HepG2 (cell line): ENCODE measurements around the gene LPO. TPM values are rescaled to one million over a fixed set of nuclear protein-coding genes. Genes with fewer than 3 reads are reported as not detected.

ENCODE experiments used
- CHCHD3 ChIP-seq: sonication (generic); formaldehyde crosslinking; IDR thresholded peaks from 2 replicates; pipeline ENCODE4 v1.8.0; 2022; ENCODE audit warnings: mild to moderate bottlenecking, missing genetic modification reagents, moderate library complexity
- ELF4 ChIP-seq: sonication (generic); formaldehyde crosslinking; IDR thresholded peaks from 2 replicates; pipeline ENCODE4 v1.5.0; 2020; ENCODE audit warnings: missing genetic modification reagents, mild to moderate bottlenecking, moderate library complexity, borderline replicate concordance
- GATAD1 ChIP-seq: IDR thresholded peaks from 2 replicates; pipeline ENCODE4 v1.6.1; 2016; ENCODE audit warnings: missing genetic modification reagents, missing compliant biosample characterization
- IRX3 ChIP-seq: sonication (generic); formaldehyde crosslinking; IDR thresholded peaks from 2 replicates; pipeline ENCODE4 v1.8.1; 2023; ENCODE audit warnings: mild to moderate bottlenecking, low read depth, missing genetic modification reagents, borderline replicate concordance
- KDM5A ChIP-seq: fragments of 200-600 bp; sonication (generic); IDR thresholded peaks from 2 replicates; pipeline ENCODE4 v1.7.0; 2018; ENCODE audit warnings: antibody characterized with exemption, mild to moderate bottlenecking, low read length, borderline replicate concordance
- MAFG ChIP-seq: sonication (generic); formaldehyde crosslinking; IDR thresholded peaks from 2 replicates; pipeline ENCODE4 v1.5.1; 2020; ENCODE audit warnings: mild to moderate bottlenecking, missing genetic modification reagents
- MATR3 ChIP-seq: sonication (generic); formaldehyde crosslinking; IDR thresholded peaks from 2 replicates; pipeline ENCODE4 v1.4.0; 2020; ENCODE audit warnings: missing genetic modification reagents
- MLLT10 ChIP-seq: sonication (generic); formaldehyde crosslinking; IDR thresholded peaks from 2 replicates; pipeline ENCODE4 v1.4.0; 2020; ENCODE audit warnings: missing genetic modification reagents
- TMF1 ChIP-seq: sonication (generic); formaldehyde crosslinking; IDR thresholded peaks from 2 replicates; pipeline ENCODE4 v1.8.1; 2022; ENCODE audit warnings: low read depth, missing genetic modification reagents
- U2AF1 ChIP-seq: fragments of 200-400 bp; formaldehyde crosslinking; optimal IDR thresholded peaks from 2 replicates; pipeline ENCODE3; 2017; ENCODE audit warnings: mild to moderate bottlenecking, low read depth, low read length
- ZFP41 ChIP-seq: sonication (generic); formaldehyde crosslinking; IDR thresholded peaks from 2 replicates; pipeline ENCODE4 v1.4.0; 2020; ENCODE audit warnings: mild to moderate bottlenecking, missing genetic modification reagents, borderline replicate concordance
- ZFYVE20 ChIP-seq: sonication (generic); formaldehyde crosslinking; IDR thresholded peaks from 2 replicates; pipeline ENCODE4 v1.8.0; 2023; ENCODE audit warnings: low read depth, mild to moderate bottlenecking, moderate library complexity, missing genetic modification reagents, borderline replicate concordance
- ZNF180 ChIP-seq: sonication (generic); formaldehyde crosslinking; IDR thresholded peaks from 2 replicates; pipeline ENCODE4 v1.4.0; 2020; ENCODE audit warnings: low read depth, missing genetic modification reagents, borderline replicate concordance
- ZNF296 ChIP-seq: sonication (generic); formaldehyde crosslinking; conservative IDR thresholded peaks from 2 replicates; pipeline ENCODE4 v1.5.0; 2020; ENCODE audit warnings: mild to moderate bottlenecking, missing genetic modification reagents
- polyA plus RNA-seq, 8 experiments: library from polyadenylated mRNA; depleted of rRNA in 3 of 8; stranded (reverse) in 7 of 8; unstranded in 1 of 8; fragments of >200 nt; fragmentation: Illumina TruSeq in 4 of 8; extraction: Trizol in 4 of 8; gene quantifications; 2 replicates each; pipeline versions ENCODE4 v1.2.1 to v1.2.3, GENCODE V29; 2011 to 2016; ENCODE audit warnings: low read depth in 4 of 8, missing spikeins in 1 of 8, mixed read lengths in 1 of 8; ENCODE audit not compliant: insufficient read depth in 1 of 8
- total RNA-seq, 5 experiments: library from RNA; depleted of rRNA; stranded (reverse); fragments of >200 nt; fragmentation: Illumina TruSeq; extraction: Trizol; gene quantifications; 2 replicates each; pipeline ENCODE4 v1.2.3, GENCODE V29; 2016; ENCODE audit warnings: low read depth in 1 of 5
- TF ChIP-seq, protein P1 (sequence below): sonication (generic); formaldehyde crosslinking; IDR thresholded peaks from 2 replicates; pipeline ENCODE4 v1.4.0; 2020; ENCODE audit warnings: missing genetic modification reagents, borderline replicate concordance
- TF ChIP-seq, protein P2 (sequence below): sonication (generic); formaldehyde crosslinking; IDR thresholded peaks from 2 replicates; pipeline ENCODE4 v1.8.0; 2022; ENCODE audit warnings: mild to moderate bottlenecking, missing genetic modification reagents; ENCODE audit not compliant: insufficient replicate concordance
- TF ChIP-seq, protein P3 (sequence below): sonication (generic); formaldehyde crosslinking; IDR thresholded peaks from 2 replicates; pipeline ENCODE4 v1.4.0; 2020; ENCODE audit warnings: low read depth, mild to moderate bottlenecking, missing genetic modification reagents
- TF ChIP-seq, protein P4 (sequence below): sonication (generic); formaldehyde crosslinking; IDR thresholded peaks from 2 replicates; pipeline ENCODE4; 2020; ENCODE audit warnings: missing genetic modification reagents, mild to moderate bottlenecking, borderline replicate concordance

LPO gene
- total and polyA plus RNA-seq, 2 of the 13 experiments (the other 11 are each of a cell fraction or from before 2014, with no cell fraction given), result not detected

DNA sequence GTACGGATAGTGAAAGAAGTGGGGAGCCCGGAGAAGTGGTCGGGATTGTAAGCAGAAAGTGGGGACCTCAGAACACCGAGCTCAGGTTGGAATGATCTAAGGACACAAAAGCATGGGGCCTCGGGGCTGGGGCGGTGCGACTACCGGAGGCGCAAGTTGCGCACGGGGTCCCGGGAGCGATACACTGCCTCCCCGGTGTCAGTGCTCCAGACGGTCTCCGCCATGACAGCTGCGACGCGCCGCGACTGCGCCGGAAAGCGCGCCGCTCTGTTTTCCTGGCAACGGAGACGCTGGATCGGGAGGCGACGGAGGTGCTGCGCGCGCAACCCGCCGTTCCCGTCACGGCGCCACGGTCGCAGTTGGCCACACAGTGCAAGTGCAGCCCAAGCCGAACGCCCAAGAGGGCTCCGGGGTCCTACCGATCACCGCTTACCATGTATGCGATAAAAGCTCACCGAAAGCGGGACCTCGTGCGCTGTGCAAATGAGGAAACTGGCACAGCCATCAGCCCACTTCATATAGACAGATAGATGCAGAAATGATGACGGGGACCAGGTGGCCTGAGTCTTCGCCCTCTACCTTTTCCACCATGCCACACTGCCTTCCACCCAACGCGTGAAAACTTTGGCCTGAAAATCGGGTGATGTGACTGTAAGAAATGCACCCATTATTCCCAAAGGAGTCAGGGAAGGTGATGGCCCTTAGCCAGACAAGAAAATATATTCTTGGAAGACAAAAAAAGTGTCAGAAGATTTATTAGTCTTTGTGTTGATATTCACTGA, 19.2 kb upstream of the LPO start, which contains the start of gene MKS1 (continued):
- TF ChIP-seq ELF4 (CRISPR knock-in tag), result no peak
- TF ChIP-seq GATAD1 (CRISPR knock-in tag), result peak; percentile 99
- TF ChIP-seq MLLT10 (CRISPR knock-in tag), result no peak
- peak; percentile 75 for TF ChIP-seq KDM5A
- TF ChIP-seq, protein P1, sequence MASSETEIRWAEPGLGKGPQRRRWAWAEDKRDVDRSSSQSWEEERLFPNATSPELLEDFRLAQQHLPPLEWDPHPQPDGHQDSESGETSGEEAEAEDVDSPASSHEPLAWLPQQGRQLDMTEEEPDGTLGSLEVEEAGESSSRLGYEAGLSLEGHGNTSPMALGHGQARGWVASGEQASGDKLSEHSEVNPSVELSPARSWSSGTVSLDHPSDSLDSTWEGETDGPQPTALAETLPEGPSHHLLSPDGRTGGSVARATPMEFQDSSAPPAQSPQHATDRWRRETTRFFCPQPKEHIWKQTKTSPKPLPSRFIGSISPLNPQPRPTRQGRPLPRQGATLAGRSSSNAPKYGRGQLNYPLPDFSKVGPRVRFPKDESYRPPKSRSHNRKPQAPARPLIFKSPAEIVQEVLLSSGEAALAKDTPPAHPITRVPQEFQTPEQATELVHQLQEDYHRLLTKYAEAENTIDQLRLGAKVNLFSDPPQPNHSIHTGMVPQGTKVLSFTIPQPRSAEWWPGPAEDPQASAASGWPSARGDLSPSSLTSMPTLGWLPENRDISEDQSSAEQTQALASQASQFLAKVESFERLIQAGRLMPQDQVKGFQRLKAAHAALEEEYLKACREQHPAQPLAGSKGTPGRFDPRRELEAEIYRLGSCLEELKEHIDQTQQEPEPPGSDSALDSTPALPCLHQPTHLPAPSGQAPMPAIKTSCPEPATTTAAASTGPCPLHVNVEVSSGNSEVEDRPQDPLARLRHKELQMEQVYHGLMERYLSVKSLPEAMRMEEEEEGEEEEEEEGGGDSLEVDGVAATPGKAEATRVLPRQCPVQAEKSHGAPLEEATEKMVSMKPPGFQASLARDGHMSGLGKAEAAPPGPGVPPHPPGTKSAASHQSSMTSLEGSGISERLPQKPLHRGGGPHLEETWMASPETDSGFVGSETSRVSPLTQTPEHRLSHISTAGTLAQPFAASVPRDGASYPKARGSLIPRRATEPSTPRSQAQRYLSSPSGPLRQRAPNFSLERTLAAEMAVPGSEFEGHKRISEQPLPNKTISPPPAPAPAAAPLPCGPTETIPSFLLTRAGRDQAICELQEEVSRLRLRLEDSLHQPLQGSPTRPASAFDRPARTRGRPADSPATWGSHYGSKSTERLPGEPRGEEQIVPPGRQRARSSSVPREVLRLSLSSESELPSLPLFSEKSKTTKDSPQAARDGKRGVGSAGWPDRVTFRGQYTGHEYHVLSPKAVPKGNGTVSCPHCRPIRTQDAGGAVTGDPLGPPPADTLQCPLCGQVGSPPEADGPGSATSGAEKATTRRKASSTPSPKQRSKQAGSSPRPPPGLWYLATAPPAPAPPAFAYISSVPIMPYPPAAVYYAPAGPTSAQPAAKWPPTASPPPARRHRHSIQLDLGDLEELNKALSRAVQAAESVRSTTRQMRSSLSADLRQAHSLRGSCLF (CRISPR knock-in tag), result no peak; the same call in 1 of the 2 replicates
- no peak for TF ChIP-seq ZNF296 (CRISPR knock-in tag)
- peak; percentile 56; the same call in 1 of the 2 replicates for TF ChIP-seq TMF1 (CRISPR knock-in tag)
- no peak for TF ChIP-seq U2AF1
- 0 out of 2 replicates have a peak, but pooled peaks have one; percentile 39 for TF ChIP-seq IRX3 (CRISPR knock-in tag)
- no peak for TF ChIP-seq ZNF180 (CRISPR knock-in tag)
- TF ChIP-seq, protein P2, sequence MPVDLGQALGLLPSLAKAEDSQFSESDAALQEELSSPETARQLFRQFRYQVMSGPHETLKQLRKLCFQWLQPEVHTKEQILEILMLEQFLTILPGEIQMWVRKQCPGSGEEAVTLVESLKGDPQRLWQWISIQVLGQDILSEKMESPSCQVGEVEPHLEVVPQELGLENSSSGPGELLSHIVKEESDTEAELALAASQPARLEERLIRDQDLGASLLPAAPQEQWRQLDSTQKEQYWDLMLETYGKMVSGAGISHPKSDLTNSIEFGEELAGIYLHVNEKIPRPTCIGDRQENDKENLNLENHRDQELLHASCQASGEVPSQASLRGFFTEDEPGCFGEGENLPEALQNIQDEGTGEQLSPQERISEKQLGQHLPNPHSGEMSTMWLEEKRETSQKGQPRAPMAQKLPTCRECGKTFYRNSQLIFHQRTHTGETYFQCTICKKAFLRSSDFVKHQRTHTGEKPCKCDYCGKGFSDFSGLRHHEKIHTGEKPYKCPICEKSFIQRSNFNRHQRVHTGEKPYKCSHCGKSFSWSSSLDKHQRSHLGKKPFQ, result no peak
- TF ChIP-seq MAFG (CRISPR knock-in tag), result no peak
- TF ChIP-seq ZFYVE20 (CRISPR knock-in tag), result no peak
- TF ChIP-seq ZFP41 (CRISPR knock-in tag), result 0 out of 2 replicates have a peak, but pooled peaks have one; percentile 19
- TF ChIP-seq, protein P3, sequence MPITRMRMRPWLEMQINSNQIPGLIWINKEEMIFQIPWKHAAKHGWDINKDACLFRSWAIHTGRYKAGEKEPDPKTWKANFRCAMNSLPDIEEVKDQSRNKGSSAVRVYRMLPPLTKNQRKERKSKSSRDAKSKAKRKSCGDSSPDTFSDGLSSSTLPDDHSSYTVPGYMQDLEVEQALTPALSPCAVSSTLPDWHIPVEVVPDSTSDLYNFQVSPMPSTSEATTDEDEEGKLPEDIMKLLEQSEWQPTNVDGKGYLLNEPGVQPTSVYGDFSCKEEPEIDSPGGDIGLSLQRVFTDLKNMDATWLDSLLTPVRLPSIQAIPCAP (CRISPR knock-in tag), result no peak
- TF ChIP-seq, protein P4, sequence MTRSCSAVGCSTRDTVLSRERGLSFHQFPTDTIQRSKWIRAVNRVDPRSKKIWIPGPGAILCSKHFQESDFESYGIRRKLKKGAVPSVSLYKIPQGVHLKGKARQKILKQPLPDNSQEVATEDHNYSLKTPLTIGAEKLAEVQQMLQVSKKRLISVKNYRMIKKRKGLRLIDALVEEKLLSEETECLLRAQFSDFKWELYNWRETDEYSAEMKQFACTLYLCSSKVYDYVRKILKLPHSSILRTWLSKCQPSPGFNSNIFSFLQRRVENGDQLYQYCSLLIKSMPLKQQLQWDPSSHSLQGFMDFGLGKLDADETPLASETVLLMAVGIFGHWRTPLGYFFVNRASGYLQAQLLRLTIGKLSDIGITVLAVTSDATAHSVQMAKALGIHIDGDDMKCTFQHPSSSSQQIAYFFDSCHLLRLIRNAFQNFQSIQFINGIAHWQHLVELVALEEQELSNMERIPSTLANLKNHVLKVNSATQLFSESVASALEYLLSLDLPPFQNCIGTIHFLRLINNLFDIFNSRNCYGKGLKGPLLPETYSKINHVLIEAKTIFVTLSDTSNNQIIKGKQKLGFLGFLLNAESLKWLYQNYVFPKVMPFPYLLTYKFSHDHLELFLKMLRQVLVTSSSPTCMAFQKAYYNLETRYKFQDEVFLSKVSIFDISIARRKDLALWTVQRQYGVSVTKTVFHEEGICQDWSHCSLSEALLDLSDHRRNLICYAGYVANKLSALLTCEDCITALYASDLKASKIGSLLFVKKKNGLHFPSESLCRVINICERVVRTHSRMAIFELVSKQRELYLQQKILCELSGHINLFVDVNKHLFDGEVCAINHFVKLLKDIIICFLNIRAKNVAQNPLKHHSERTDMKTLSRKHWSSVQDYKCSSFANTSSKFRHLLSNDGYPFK (CRISPR knock-in tag), result peak; percentile 90; the same call in 1 of the 2 replicates
- 0 out of 2 replicates have a peak, but pooled peaks have one; percentile 27 for TF ChIP-seq CHCHD3 (CRISPR knock-in tag)
- no peak for TF ChIP-seq MATR3 (CRISPR knock-in tag)
